Neural progenitor cell (in vitro differentiated cells): ENCODE results near the gene SMC3.

Experiments used
- CTCF ChIP-seq: fragments of 200-600 bp; sonication (generic); IDR thresholded peaks from 2 replicates; pipeline ENCODE4 v1.5.1; 2017; ENCODE audit warnings: antibody characterized with exemption, mild to moderate bottlenecking
- EZH2 ChIP-seq: fragments of 200-600 bp; sonication (generic); IDR thresholded peaks from 2 replicates; pipeline ENCODE4 v1.6.1; 2017; ENCODE audit warnings: antibody characterized with exemption, mild to moderate bottlenecking, moderate library complexity

GRCh38 chr10:110612087-110612486 lies 44.6 kb downstream of the SMC3 start:
- no peak for TF ChIP-seq CTCF
- TF ChIP-seq EZH2, result no peak
